ENCODE measurements around the gene C9orf57.
"Not testable (repeated sequence)": the region's sequence is repeated elsewhere in the genome, so short reads cannot be mapped to it uniquely, and the experiment has no call there.

C9orf57 gene

GRCh38 chr9:72022841-72023240 lies 37.6 kb downstream of the C9orf57 start:
- peak in 1 of 2 donors; percentile 18 for DNase-seq

GRCh38 chr9:72013292-72013760 lies 47.1 kb downstream of the C9orf57 start:
- no peak for DNase-seq

GRCh38 chr9:72012646-72013045 lies 47.8 kb downstream of the C9orf57 start:
- DNase-seq, result no peak

GRCh38 chr9:72007726-72008125 lies 52.7 kb downstream of the C9orf57 start:
- not testable (repeated sequence) for DNase-seq

- no peak for DNase-seq
These were observed 53.9 kb downstream of the C9orf57 start for GRCh38 chr9:72006501-72006900.

- no peak for DNase-seq
These were observed 55.0 kb downstream of the C9orf57 start for GRCh38 chr9:72005451-72005850.
